Fibroblast of lung (primary cell): ENCODE measurements around the gene RSL24D1. TPM values are rescaled to one million over a fixed set of nuclear protein-coding genes. Genes with fewer than 3 reads are reported as not detected.
"Not testable (repeated sequence)": the region's sequence is repeated elsewhere in the genome, so short reads cannot be mapped to it uniquely, and the experiment has no call there.

ENCODE experiments used
- DNase-seq, 2 donors: peaks; one replicate each; pipeline versions ENCODE4 v3.0.0 to v3.0.0-alpha.2; 2010; ENCODE audit warnings: low read depth in 2 of 2
- H2AFZ ChIP-seq: 2 replicates; pipeline ENCODE4 v1.5.1; 2012; ENCODE audit warnings: low read length, control low read depth, inconsistent platforms
- H3K27ac ChIP-seq: 2 replicates; pipeline ENCODE4 v1.5.1; 2011; ENCODE audit warnings: low read length, control low read depth; ENCODE audit not compliant: insufficient read depth
- H3K27me3 ChIP-seq: 2 replicates; pipeline ENCODE4 v1.5.1; 2011; ENCODE audit warnings: mild to moderate bottlenecking, low read length; ENCODE audit not compliant: control insufficient read depth, insufficient read depth
- H3K36me3 ChIP-seq: 2 replicates; pipeline ENCODE4 v1.5.1; 2011; ENCODE audit warnings: low read length; ENCODE audit not compliant: control insufficient read depth, insufficient read depth
- H3K4me1 ChIP-seq: 2 replicates; pipeline ENCODE4 v1.5.1; 2011; ENCODE audit warnings: low read length; ENCODE audit not compliant: control insufficient read depth, insufficient read depth; ENCODE audit errors: extremely low read depth
- H3K4me2 ChIP-seq: 2 replicates; pipeline ENCODE4 v1.5.1; 2011; ENCODE audit warnings: low read length, control low read depth; ENCODE audit not compliant: insufficient read depth; ENCODE audit errors: extremely low read depth
- H3K4me3 ChIP-seq, 4 experiments: fragments of 200-600 bp in 1 of 4; sonication (generic) in 1 of 4; replicated peaks in 1 of 4; 2 replicates each; pipeline ENCODE4 v1.5.1; 2011 to 2016; ENCODE audit warnings: low read length in 4 of 4, low read depth in 3 of 4, mild to moderate bottlenecking in 3 of 4, control low read depth in 2 of 4, inconsistent platforms in 1 of 4, mixed read lengths in 1 of 4; ENCODE audit not compliant: insufficient read depth in 1 of 4; ENCODE audit errors: control extremely low read depth in 1 of 4
- H3K79me2 ChIP-seq: 2 replicates; pipeline ENCODE4 v1.5.1; 2012; ENCODE audit warnings: mild to moderate bottlenecking, low read length, inconsistent platforms; ENCODE audit not compliant: control insufficient read depth, insufficient read depth
- H3K9ac ChIP-seq: 2 replicates; pipeline ENCODE4 v1.5.1; 2011; ENCODE audit warnings: mild to moderate bottlenecking, low read length, control low read depth; ENCODE audit not compliant: insufficient read depth
- H3K9me3 ChIP-seq: 2 replicates; pipeline ENCODE4 v1.5.1; 2012; ENCODE audit warnings: low read depth, low read length; ENCODE audit not compliant: control insufficient read depth, insufficient read depth
- H4K20me1 ChIP-seq: 2 replicates; pipeline ENCODE4 v1.5.1; 2011; ENCODE audit warnings: low read length; ENCODE audit not compliant: control insufficient read depth, insufficient read depth; ENCODE audit errors: extremely low read depth
- CTCF ChIP-seq, 2 donors: IDR thresholded peaks in 1 of 2; conservative IDR thresholded peaks in 1 of 2; 1 replicate in 1 of 2; 2 replicates in 1 of 2; pipeline ENCODE4 v1.5.1; 2011 to 2012; ENCODE audit warnings: low read length in 2 of 2, control low read depth in 1 of 2, inconsistent platforms in 1 of 2, low read depth in 1 of 2, mild to moderate bottlenecking in 1 of 2
- EZH2 ChIP-seq: IDR thresholded peaks from 2 replicates; pipeline ENCODE4 v1.5.1; 2012; ENCODE audit warnings: low read length, control low read depth, mild to moderate bottlenecking; ENCODE audit errors: missing control alignments
- polyA plus RNA-seq, 2 donors: library from polyadenylated mRNA; depleted of rRNA in 1 of 2; stranded (reverse) in 1 of 2; unstranded in 1 of 2; fragments of >200 nt; gene quantifications; 2 replicates each; pipeline ENCODE4 v1.2.1, GENCODE V29; 2011 to 2012; ENCODE audit warnings: missing spikeins in 1 of 2
- total RNA-seq: library from RNA; depleted of rRNA; stranded (reverse); fragments of >200 nt; gene quantifications from 2 replicates; pipeline ENCODE4 v1.2.1, GENCODE V29; 2014

RSL24D1 gene
- total and polyA plus RNA-seq, 2 donors (not counting 1 experiment from before 2014, with no cell fraction given), result 56.8 to 117 TPM

GRCh38 chr15:55151631-55152030 is 45.1 kb downstream of the RSL24D1 start:
- TF ChIP-seq EZH2 (no peak), CTCF (conservative IDR thresholded peaks at IDR 0.05 in 1 of 2, IDR thresholded peaks at IDR 0.05 in 1 of 2; ENCODE audit: low read depth in 1 of 2, low read length in 2 of 2) (no peak)
- no peaks in the 10 kb centered on the region for H3K9me3 ChIP-seq

GRCh38 chr15:55143132-55143531 is 53.6 kb downstream of the RSL24D1 start:
- not testable (repeated sequence) for H3K79me2 ChIP-seq, H3K27ac ChIP-seq, DNase-seq, H3K4me1 ChIP-seq, H3K36me3 ChIP-seq, H2AFZ ChIP-seq, H3K9me3 ChIP-seq, H3K4me2 ChIP-seq, H3K4me3 ChIP-seq, H3K9ac ChIP-seq, H3K27me3 ChIP-seq, H4K20me1 ChIP-seq

More at GRCh38 chr15:55151631-55152030, 45.1 kb downstream of the RSL24D1 start:
- no peak for DNase-seq
- no peaks in the 10 kb centered on the region for H3K79me2 ChIP-seq
- H3K4me2 ChIP-seq, result no peak overlapping the region
- H3K4me3 ChIP-seq, result no peak overlapping the region
- H3K36me3 ChIP-seq, result no peaks in the 10 kb centered on the region
- H3K9ac ChIP-seq, result no peak overlapping the region
- no peak overlapping the region for H2AFZ ChIP-seq
- H3K27ac ChIP-seq, result no peak overlapping the region
- H3K4me1 ChIP-seq, result no peaks in the 10 kb centered on the region
- H3K27me3 ChIP-seq, result no peaks in the 10 kb centered on the region
- no peaks in the 10 kb centered on the region for H4K20me1 ChIP-seq

- Histone ChIP-seq H3K9ac (no peak overlapping the region), H3K79me2 (no peaks in the 10 kb centered on the region), H3K27ac (no peak overlapping the region), H3K4me3 (no peak overlapping the region), H3K36me3 (no peaks in the 10 kb centered on the region), H4K20me1 (no peaks in the 10 kb centered on the region), H3K4me1 (no peaks in the 10 kb centered on the region), H3K9me3 (no peaks in the 10 kb centered on the region), H2AFZ (no peak overlapping the region), H3K27me3 (no peaks in the 10 kb centered on the region), H3K4me2 (no peak overlapping the region)
- TF ChIP-seq CTCF (conservative IDR thresholded peaks at IDR 0.05 in 1 of 2, IDR thresholded peaks at IDR 0.05 in 1 of 2; ENCODE audit: low read depth in 1 of 2, low read length in 2 of 2) (no peak), EZH2 (no peak)
- DNase-seq, result no peak
These were observed 62.8 kb downstream of the RSL24D1 start for GRCh38 chr15:55133972-55134371.
